GM18951 (cell line): ENCODE data around the gene MYO1F.
"Not testable (repeated sequence)": the region's sequence is repeated elsewhere in the genome, so short reads cannot be mapped to it uniquely, and the experiment has no call there.

Source experiments
- POLR2A ChIP-seq: IDR thresholded peaks from 4 replicates; pipeline ENCODE4 v1.6.1; 2011; ENCODE audit warnings: mild to moderate bottlenecking; ENCODE audit not compliant: insufficient read length, insufficient read depth; ENCODE audit errors: extremely low read depth
- in situ Hi-C: fragments of 300-500 bp; cut with MboI; formaldehyde crosslinking; loops from one replicate; pipeline ENCODE4 v1.12.0; 2022; ENCODE audit warnings: low sequenced_read_pairs, mixed read lengths, inconsistent platforms; ENCODE audit not compliant: unreplicated experiment

The MYO1F gene

DNA sequence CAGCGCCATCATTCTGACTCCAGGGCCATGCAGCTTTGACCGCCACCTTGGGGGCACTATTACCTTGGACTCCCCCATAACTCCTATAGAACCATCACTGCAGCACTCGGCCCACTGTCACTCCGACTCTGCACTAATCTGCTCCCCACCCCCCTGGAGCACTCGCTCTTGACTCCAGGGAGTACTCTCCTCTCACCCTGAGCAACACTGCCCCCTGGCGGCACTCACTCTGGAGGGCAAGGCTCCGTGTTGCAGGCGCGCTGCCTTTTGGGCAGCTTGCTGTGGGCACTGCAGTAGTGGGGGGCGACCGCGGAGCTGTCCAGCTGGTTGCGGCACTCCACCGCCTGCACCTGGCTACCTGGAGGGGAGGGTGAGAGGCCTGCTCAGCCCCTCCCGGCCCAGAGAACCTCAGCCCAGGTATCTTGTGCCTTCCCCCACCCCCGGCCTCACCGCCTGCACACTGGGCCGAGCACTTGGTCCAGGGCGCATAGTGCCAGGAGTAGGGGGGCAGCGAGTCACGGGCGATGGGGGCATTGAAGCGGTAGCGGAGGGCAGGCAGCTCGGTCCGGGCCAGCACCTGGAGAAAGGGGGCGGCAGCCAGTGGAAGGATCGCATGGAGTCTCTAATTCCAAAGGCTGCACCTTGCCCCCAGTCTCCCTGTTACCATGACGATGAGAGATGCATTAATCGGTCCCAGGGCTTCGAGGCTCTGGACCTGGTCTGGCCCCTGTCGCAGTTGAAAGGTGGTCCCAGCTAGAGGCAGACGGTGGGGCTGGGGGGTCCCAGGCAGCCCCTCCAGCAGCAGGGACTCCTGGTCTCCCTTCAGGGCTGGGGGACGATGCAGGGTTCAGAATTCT is 8.9 kb upstream of the MYO1F start:
- in situ Hi-C loops: no loop called here
- no peak for TF ChIP-seq POLR2A

DNA sequence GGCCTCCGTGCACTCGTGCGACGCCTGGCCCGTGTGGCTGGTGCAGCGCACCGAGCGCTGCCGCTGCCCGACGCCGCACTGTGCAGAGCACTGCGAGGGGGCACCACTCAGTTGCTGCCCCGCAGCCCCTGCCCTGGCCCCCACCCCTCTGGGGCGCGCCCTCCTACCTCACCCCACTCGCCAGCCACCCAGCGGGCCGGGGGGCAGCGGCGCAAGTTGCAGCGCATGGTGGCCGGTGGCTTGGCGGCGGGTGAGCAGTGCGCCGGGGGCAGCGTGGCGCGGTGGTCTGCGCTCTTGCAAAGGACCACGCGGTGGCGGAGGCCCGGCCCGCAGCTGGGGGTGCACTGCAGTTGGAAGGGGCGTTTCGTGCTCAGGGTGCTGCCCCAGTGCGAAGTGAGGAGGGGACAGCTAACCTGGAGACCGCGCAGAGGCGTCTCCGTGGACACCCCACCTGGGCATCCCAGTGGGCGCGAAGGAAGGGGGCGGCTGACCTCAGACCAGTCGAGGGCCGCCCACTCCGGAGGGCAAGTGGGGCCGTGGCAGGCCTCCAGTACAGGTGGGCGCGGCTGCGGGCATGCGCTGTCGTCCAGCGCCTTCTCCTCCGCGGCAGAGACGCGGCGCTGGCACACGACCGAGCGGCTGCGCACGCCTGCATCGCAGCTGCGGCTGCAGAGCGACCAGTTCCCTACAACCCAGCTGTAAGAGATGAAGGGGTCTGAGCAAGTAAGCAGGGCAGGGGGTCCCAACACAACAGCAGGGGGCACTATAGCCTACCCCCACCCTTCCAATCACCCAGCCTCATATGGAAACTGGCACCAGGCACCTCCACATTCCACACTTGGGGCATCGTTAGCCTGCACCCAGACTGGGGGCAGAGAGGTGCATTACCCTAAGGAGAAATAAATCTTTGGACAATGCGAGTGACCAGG is 8.0 kb upstream of the MYO1F start:
- in situ Hi-C loops: no loop called here
- no peak for TF ChIP-seq POLR2A

DNA sequence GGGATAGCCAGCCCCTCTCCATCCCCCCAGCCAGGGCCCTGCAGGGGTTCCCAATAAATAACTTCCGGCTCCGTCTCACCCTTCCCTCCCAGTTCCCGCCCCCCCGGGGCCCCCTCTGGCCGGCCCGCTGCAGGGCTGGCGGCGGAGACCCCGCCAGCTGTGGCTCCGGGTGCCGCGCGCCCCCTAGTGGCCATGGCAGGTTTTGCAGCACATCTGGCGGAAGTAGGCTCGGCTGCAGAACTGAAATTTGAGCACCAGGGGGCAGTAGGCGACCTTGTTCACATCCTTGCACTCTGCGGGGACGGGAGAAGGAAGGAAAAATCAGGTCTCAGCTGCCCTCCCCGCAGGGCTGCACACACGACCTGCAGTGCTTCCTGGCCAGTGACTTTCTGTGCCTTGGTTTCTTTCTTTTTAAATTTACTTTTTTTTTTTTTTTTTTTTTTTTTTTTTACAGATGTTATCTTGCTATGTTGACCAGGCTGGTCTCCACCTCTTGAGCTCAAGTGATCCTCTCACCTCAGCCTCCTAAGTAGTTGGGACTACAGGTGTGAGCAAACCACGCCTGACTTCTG is 3.6 kb upstream of the MYO1F start:
- no peak for TF ChIP-seq POLR2A
- in situ Hi-C loops: no loop called here

DNA sequence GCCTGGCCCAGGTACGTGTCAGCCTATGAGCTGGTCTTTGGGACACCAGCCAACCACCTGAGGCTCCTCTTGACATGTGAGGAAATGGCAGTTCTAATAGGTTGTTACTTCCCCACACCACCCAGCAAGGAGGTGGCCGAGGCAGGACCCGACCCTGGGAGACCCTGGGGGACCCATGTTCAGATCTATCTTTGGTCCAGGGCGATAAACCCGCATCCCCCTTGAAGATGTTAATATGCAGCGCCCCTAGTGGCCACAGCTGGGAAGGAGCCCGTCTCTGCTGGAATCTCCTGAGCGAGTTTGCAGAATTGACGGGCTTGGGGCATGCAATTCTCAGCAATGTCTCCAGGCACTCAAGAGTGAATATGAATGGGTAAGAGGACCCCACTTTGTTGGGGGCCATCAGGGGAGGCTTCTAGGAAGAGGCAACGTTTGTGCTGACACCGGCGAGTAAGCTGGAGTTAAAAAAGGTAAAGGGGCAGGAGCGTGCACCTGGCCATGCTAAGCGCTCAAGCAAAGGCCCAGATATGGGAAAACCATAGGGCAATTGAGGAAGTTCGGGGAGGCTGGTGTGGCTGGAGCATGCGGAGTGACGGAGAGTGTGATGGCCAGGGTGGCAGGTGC is 1.5 kb upstream of the MYO1F start:
- no peak for TF ChIP-seq POLR2A
- in situ Hi-C loops: no loop called here

DNA sequence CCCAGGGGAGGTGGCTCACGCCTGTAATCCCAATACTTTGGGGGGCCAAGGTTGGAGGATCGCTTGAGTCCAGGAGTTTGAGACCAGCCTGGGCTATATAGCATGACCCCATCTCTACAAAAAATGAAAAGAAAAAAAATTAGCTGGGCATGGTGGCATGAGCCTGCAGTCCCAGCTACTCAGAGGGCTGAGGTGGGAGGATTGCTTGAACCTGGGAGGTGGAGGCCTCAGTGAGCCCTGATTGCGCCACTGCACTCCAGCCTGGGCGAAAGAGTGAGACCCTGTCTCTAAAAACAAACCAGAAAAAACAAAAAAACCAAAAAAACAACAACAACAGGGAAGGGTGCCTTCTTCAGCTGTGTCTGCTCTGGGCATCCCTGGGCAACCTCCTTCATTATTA is 499 bp upstream of the MYO1F start:
- no peak for TF ChIP-seq POLR2A
- in situ Hi-C loops: no loop called here

DNA sequence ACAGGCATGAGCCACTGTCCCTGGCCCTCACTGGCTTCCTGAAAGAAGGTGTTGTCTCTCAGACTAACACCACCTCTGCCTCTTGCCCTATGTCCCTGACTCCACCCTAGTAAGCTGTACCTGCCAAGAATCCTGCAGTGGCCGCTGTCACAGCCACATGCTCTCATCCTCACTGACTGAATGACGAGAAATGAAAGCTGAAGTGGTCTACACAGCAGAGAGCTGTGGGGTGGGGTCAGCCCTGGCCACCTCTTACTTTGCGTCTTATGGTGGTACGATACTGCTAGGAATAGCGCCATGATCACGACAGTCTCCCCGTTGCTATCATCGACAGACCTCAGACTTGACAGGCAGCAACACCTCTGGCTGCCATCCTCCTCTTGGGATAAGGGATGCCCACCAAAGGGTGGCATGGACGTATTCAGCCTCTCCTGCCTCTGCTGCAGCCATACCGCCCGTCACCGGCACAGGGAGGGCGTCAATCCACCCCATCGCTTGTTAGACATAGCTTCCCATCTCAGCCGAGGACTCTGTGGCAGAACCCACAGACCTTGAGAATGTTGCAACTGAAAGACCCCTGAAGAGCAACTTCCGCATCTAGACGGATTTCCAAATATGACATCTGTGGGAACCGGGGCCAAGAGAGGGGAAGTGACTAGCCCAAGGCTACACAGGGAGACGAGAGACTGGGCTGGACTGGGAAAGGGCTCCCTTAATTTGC is 809 bp downstream of the MYO1F start:
- in situ Hi-C loops: no loop called here
- TF ChIP-seq POLR2A: no peak

DNA sequence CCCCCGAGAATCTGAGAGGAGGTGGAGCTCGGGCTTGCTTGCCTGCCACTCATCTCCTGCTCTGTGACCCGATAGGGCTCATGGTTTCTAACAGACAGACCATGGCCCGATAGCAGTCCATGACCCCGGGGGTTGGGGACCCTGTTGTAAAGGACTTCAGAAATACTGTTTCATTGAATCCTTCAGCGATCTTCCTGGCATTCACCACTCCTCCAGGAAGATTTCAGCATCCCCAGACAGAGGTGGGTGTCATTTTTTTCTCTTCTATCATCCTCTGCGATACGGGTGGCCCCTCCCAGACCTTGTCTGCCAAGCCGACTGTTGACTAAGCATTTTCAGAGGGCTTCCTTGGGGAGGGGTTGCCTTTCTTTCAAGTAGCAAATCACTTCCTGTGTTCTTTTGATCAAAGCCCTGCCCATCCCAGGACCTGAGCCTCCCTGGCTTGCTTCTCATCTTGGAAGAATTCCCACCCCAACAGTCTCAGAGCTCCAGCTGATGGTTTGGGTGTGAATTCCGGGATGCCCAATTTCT is 1.7 kb downstream of the MYO1F start:
- in situ Hi-C loops: no loop called here
- no peak for TF ChIP-seq POLR2A

DNA sequence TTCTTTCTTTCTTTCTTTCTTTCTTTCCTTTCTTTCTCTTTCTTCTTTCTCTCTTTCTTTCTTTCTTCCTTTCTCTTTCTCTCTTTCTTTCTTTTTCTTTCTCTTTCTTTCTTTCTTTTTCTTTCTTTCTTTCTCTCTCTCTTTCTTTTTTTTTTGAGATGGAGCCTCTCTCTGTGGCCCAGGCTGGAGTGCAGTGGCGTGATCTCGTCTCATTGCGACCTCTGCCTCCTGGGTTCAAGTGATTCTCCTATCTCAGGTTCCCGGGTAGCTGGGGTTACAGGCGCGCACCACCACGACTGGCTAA is 2.7 kb downstream of the MYO1F start:
- in situ Hi-C loops: not testable (repeated sequence)

DNA sequence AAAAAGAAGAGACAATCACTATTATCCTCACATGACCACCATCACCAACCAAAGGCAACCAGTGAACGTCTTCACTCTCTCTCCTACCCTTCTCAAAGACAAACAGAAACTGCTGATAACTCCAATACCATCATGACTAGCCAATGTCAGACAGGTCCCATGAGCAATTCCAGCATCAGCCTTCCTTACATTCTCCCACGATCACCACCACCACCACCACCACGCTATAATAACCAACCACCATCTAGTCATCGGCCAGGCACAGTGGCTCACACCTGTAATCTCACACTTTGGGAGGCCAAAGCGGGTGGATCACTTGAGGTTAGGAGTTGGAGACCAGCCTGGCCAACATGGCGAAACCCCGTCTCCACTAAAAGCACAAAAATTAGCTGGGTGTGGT is 3.9 kb downstream of the MYO1F start:
- in situ Hi-C loops: no loop called here

DNA sequence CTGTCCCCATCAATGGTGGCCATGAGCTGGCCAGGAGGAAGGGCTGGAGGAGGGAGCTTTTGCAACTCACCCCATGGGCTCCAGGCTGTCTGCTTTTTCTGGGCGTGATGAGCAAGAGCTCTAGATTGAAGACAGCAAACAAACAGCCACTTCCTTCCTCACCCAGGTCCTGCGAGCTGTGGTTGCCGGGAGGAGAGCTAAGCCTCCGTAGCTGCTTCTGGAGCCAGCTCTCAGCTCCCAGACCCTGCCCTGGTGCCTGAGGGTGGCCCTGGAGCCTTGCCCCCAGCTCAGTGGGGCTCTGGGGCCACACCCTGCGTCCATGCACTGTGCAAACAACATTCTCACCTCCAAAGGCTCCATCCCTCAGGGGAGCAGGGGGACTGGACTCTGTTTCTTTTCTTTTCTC is 6.2 kb downstream of the MYO1F start:
- no peak for TF ChIP-seq POLR2A
- in situ Hi-C loops: no loop called here

More for the DNA sequence above, 3.9 kb downstream of the MYO1F start:
- no peak for TF ChIP-seq POLR2A

DNA sequence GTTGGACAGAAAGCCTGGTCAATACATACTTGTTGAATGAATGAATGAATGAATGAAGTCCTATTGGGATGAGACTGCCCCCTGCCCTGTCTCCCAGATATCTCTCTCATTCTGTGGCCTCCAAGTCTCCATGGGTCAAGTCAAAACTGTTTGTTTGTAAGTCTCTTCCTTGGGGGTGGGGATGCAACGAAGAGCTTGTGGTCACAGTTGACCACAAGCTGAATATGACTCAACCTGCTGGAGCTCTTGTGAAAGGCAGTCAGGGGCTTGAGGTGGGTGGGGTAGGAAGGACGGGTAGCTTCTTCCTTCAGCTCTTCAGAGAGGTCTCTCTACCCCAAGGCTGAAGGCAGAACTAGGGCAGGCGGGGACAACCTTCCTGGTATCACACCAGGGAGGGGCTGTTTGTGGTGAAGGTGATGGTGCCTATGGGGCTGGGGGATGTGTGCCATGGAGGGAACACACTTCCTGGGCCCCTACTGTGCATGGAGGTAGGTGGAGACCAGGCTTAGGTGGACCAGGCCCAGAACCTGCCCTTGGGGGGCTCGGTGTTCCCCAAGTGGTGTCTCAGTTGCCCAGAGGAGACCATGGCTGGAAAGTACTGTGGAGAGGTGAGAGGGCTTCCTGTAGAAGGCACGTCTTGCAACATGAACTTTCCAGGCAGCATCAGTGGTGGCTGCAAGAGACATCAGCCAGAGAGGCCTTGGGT is 8.0 kb downstream of the MYO1F start:
- in situ Hi-C loops: no loop called here
- no peak for TF ChIP-seq POLR2A
